ENCODE measurements around the gene PIP5K1C. TPM values are rescaled to one million over a fixed set of nuclear protein-coding genes. Genes with fewer than 3 reads are reported as not detected.

The PIP5K1C gene
- total and polyA plus RNA-seq, 9 of the 15 experiments (the other 6 are each of a cell fraction or from before 2014, with no cell fraction given): 0.38 to 22.1 (median 4.1) TPM

GRCh38 chr19:3626473-3627350, 73.6 kb downstream of the PIP5K1C start, which contains the start of gene CACTIN (continued):
- TF ChIP-seq BCLAF1 (IDR thresholded peaks at IDR 0.05; ENCODE audit: borderline replicate concordance in 1 of 2, control insufficient read depth in 1 of 2, low read depth in 2 of 2, low read length in 1 of 2) (no peak), MXI1 (IDR thresholded peaks at IDR 0.05; ENCODE audit: low read depth, low read length) (peak; percentile 47)

GRCh38 chr19:3625996-3626472, 74.2 kb downstream of the PIP5K1C start:
- ATAC-seq (peak; percentile 56), FAIRE-seq (no peak), DNase-seq (ENCODE audit: extremely low read depth in 1 of 4, low spot score in 3 of 4) (peak in 3 of 4 experiments; percentile 38 to 48 (median 39))
- Histone ChIP-seq H3K4me2 (ENCODE audit: insufficient read depth, low read length) (peak overlapping the region; percentile 93), H3K4me1 (replicated peaks in 1 of 2; ENCODE audit: control insufficient read depth in 2 of 2, insufficient read depth in 2 of 2, low read length in 2 of 2) (peaks cover 0 to 41% of the 10 kb centered on the region in 2 experiments; a peak in 3 of 5 replicates), H4K20me1 (replicated peaks; ENCODE audit: control insufficient read depth, insufficient read depth, low read length) (peaks cover 11% of the 10 kb centered on the region; the same call in 1 of the 2 replicates), H3K9ac (ENCODE audit: insufficient read depth in 1 of 2, low read depth in 2 of 2, low read length in 2 of 2) (peak overlapping the region; percentile 89 to 96), H3K27ac (ENCODE audit: extremely low read depth, low read depth, low read length) (peak overlapping the region; percentile 96), H2AFZ (ENCODE audit: low read depth, low read length) (peak overlapping the region; percentile 88; the same call in 1 of the 2 replicates), H3K9me3 (replicated peaks; ENCODE audit: control insufficient read depth, insufficient read depth, low read depth, low read length) (no peaks in the 10 kb centered on the region), H3K27me3 (ENCODE audit: control insufficient read depth in 2 of 2, insufficient read depth in 2 of 2, low read length in 2 of 2) (no peaks in the 10 kb centered on the region), H3K4me3 (peak overlapping the region; percentile 91), H3K9me1 (ENCODE audit: control insufficient read depth, insufficient read depth, low read length) (no peaks in the 10 kb centered on the region), H3K79me2 (ENCODE audit: control insufficient read depth, insufficient read depth, low read length) (peaks cover 28% of the 10 kb centered on the region), H3K36me3 (ENCODE audit: control insufficient read depth, insufficient read depth, low read length) (peaks cover 30% of the 10 kb centered on the region; the same call in 1 of the 3 replicates)
- POLR2A ChIA-PET: no interaction called here
- intact Hi-C loops (cut with micrococcal nuclease): no loop called here
- CTCF ChIA-PET (ENCODE audit: low intra/inter-chr PET ratio): no interaction called here
- WGBS (ENCODE audit: insufficient coverage, low coverage, missing lambda C conversion rate): 1% methylated on average over 20 of the region's 21 CpGs
- in situ Hi-C loops (cut with MboI): no loop called here
- BruUV-seq (replicated peaks): TSS peak; percentile 63
- TF ChIP-seq KDM1A (IDR thresholded peaks at IDR 0.05) (no peak), ZNF551 (CRISPR knock-in tag; IDR thresholded peaks at IDR 0.05) (no peak), MYNN (IDR thresholded peaks at IDR 0.05) (no peak), MYNN (CRISPR knock-in tag; IDR thresholded peaks at IDR 0.05) (no peak), ZNF518B (CRISPR knock-in tag; IDR thresholded peaks at IDR 0.05) (no peak), BHLHE40 (IDR thresholded peaks at IDR 0.05; ENCODE audit: low read length) (no peak), ZNF695 (CRISPR knock-in tag; IDR thresholded peaks at IDR 0.05) (no peak), XRCC5 (IDR thresholded peaks at IDR 0.05; ENCODE audit: low read depth, low read length) (no peak)
